Measurements from ENCODE around the gene TAS1R2. TPM values are rescaled to one million over a fixed set of nuclear protein-coding genes. Genes with fewer than 3 reads are reported as not detected.

TAS1R2 gene
- total and polyA plus RNA-seq, 2 of the 13 experiments (the other 11 are each of a cell fraction or from before 2014, with no cell fraction given): not detected

DNA sequence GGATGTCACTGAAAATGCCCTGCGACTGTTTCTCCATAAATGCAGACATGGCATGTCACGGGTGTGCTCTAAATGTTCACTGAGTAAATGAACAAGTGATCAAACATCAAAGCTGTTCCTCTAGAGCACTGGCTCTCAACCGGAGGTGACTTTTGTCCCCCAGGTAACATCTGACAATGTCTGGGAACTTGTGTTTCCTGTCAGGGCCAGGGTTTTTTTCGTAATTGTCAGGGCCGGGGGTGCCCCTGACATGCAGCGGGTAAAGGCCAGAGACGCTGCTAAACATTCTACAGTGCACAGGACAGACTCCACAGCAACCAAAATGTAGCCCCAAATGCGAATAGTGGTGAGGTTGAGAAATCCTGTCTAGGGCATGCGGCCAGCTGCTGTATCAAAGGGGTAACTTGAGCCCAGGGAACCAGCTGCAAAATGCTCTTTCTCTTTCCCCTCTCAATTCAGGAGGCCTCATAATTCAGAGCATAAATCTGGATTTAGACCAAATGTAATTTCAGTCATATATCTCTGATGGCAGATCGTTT is 40.9 kb upstream of the TAS1R2 start (continued):
- TF ChIP-seq, protein P1, sequence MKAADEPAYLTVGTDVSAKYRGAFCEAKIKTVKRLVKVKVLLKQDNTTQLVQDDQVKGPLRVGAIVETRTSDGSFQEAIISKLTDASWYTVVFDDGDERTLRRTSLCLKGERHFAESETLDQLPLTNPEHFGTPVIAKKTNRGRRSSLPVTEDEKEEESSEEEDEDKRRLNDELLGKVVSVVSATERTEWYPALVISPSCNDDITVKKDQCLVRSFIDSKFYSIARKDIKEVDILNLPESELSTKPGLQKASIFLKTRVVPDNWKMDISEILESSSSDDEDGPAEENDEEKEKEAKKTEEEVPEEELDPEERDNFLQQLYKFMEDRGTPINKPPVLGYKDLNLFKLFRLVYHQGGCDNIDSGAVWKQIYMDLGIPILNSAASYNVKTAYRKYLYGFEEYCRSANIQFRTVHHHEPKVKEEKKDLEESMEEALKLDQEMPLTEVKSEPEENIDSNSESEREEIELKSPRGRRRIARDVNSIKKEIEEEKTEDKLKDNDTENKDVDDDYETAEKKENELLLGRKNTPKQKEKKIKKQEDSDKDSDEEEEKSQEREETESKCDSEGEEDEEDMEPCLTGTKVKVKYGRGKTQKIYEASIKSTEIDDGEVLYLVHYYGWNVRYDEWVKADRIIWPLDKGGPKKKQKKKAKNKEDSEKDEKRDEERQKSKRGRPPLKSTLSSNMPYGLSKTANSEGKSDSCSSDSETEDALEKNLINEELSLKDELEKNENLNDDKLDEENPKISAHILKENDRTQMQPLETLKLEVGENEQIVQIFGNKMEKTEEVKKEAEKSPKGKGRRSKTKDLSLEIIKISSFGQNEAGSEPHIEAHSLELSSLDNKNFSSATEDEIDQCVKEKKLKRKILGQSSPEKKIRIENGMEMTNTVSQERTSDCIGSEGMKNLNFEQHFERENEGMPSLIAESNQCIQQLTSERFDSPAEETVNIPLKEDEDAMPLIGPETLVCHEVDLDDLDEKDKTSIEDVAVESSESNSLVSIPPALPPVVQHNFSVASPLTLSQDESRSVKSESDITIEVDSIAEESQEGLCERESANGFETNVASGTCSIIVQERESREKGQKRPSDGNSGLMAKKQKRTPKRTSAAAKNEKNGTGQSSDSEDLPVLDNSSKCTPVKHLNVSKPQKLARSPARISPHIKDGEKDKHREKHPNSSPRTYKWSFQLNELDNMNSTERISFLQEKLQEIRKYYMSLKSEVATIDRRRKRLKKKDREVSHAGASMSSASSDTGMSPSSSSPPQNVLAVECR (CRISPR knock-in tag; IDR thresholded peaks at IDR 0.05; ENCODE audit: borderline replicate concordance): peak; percentile 72; the same call in 1 of the 2 replicates
- TF ChIP-seq TCF12 (IDR thresholded peaks at IDR 0.05) (no peak), TCF12 (CRISPR knock-in tag; IDR thresholded peaks at IDR 0.05) (0 out of 2 replicates have a peak, but pooled peaks have one; percentile 33), ZNF75D (CRISPR knock-in tag; IDR thresholded peaks at IDR 0.05; ENCODE audit: borderline replicate concordance) (no peak), NFIC (IDR thresholded peaks at IDR 0.05; ENCODE audit: low read length) (peak; percentile 74), ZNF879 (CRISPR knock-in tag; IDR thresholded peaks at IDR 0.05) (0 out of 2 replicates have a peak, but pooled peaks have one; percentile 18), MLLT10 (CRISPR knock-in tag; IDR thresholded peaks at IDR 0.05) (no peak), CC2D1A (CRISPR knock-in tag; IDR thresholded peaks at IDR 0.05) (no peak), ONECUT2 (CRISPR knock-in tag; IDR thresholded peaks at IDR 0.05) (no peak; the same call in 1 of the 2 replicates), HNRNPH1 (optimal IDR thresholded peaks at IDR 0.05; ENCODE audit: low read depth, low read length) (no peak), BHLHE40 (IDR thresholded peaks at IDR 0.05; ENCODE audit: low read length) (peak; percentile 41; the same call in 1 of the 2 replicates), AHR (CRISPR knock-in tag; IDR thresholded peaks at IDR 0.05) (0 out of 2 replicates have a peak, but pooled peaks have one; percentile 38), NR2F1 (CRISPR knock-in tag; IDR thresholded peaks at IDR 0.05) (peak in 1 of 2 experiments; percentile 55; a peak in 1 of 4 replicates), CCAR2 (optimal IDR thresholded peaks at IDR 0.05; ENCODE audit: low read depth, low read length) (no peak), ESRRA (CRISPR knock-in tag; IDR thresholded peaks at IDR 0.05; ENCODE audit: low read depth) (peak; percentile 56), RXRA (CRISPR knock-in tag; IDR thresholded peaks at IDR 0.05) (peak; percentile 91; the same call in 1 of the 2 replicates), TOPORS (CRISPR knock-in tag; IDR thresholded peaks at IDR 0.05) (no peak), FOXM1 (CRISPR knock-in tag; IDR thresholded peaks at IDR 0.05) (no peak), ZNF652 (CRISPR knock-in tag; IDR thresholded peaks at IDR 0.05; ENCODE audit: borderline replicate concordance, low read depth) (peak; percentile 86), MAZ (IDR thresholded peaks at IDR 0.05; ENCODE audit: borderline replicate concordance, low read depth, low read length) (no peak), MAZ (CRISPR knock-in tag; IDR thresholded peaks at IDR 0.05; ENCODE audit: low read depth) (peak; percentile 62), SAP130 (CRISPR knock-in tag; IDR thresholded peaks at IDR 0.05; ENCODE audit: low read depth) (peak; percentile 98)
- TF ChIP-seq, protein P2, sequence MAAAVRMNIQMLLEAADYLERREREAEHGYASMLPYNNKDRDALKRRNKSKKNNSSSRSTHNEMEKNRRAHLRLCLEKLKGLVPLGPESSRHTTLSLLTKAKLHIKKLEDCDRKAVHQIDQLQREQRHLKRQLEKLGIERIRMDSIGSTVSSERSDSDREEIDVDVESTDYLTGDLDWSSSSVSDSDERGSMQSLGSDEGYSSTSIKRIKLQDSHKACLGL (CRISPR knock-in tag; IDR thresholded peaks at IDR 0.05): no peak
- TF ChIP-seq, protein P3, sequence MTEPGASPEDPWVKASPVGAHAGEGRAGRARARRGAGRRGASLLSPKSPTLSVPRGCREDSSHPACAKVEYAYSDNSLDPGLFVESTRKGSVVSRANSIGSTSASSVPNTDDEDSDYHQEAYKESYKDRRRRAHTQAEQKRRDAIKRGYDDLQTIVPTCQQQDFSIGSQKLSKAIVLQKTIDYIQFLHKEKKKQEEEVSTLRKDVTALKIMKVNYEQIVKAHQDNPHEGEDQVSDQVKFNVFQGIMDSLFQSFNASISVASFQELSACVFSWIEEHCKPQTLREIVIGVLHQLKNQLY (CRISPR knock-in tag; IDR thresholded peaks at IDR 0.05): peak; percentile 87; the same call in 1 of the 2 replicates
- TF ChIP-seq, protein P4, sequence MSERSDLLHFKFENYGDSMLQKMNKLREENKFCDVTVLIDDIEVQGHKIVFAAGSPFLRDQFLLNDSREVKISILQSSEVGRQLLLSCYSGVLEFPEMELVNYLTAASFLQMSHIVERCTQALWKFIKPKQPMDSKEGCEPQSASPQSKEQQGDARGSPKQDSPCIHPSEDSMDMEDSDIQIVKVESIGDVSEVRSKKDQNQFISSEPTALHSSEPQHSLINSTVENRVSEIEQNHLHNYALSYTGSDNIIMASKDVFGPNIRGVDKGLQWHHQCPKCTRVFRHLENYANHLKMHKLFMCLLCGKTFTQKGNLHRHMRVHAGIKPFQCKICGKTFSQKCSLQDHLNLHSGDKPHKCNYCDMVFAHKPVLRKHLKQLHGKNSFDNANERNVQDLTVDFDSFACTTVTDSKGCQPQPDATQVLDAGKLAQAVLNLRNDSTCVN (CRISPR knock-in tag; IDR thresholded peaks at IDR 0.05; ENCODE audit: borderline replicate concordance): peak; percentile 89

Measured in HepG2 (cell line).